GM23338 (cell line): Measurements from ENCODE around the gene PSIP1. TPM values are rescaled to one million over a fixed set of nuclear protein-coding genes. Genes with fewer than 3 reads are reported as not detected.

Experiments
- ATAC-seq: fragments of 200-7000 bp; cut with Tn5 transposase; 3 replicates; pipeline ENCODE4 v1.9.1; 2020
- DNase-seq: peaks from one replicate; pipeline ENCODE4 v3.0.0-alpha.2; 2015; ENCODE audit warnings: low spot score
- H2AFZ ChIP-seq: fragments of 200-600 bp; sonication (generic); 2 replicates; pipeline ENCODE4 v1.8.0; 2016; ENCODE audit warnings: antibody characterized with exemption, mild to moderate bottlenecking, moderate library complexity
- H3F3A ChIP-seq: fragments of 200-600 bp; sonication (generic); replicated peaks from 2 replicates; pipeline ENCODE4 v1.8.0; 2017; ENCODE audit warnings: antibody characterized with exemption, mixed run types, low read depth
- H3K27ac ChIP-seq: fragments of 200-600 bp; sonication (generic); 2 replicates; pipeline ENCODE4 v1.6.1; 2016; ENCODE audit warnings: low read depth
- H3K27me3 ChIP-seq: fragments of 200-600 bp; sonication (generic); 2 replicates; pipeline ENCODE4 v1.8.0; 2016; ENCODE audit warnings: mild to moderate bottlenecking, mixed run types, moderate library complexity; ENCODE audit not compliant: insufficient read depth
- H3K36me3 ChIP-seq: fragments of 200-600 bp; sonication (generic); 2 replicates; pipeline ENCODE4 v1.8.0; 2016; ENCODE audit warnings: mild to moderate bottlenecking; ENCODE audit not compliant: insufficient read depth
- H3K4me1 ChIP-seq: fragments of 200-600 bp; sonication (generic); 2 replicates; pipeline ENCODE4 v1.8.0; 2016; ENCODE audit warnings: mild to moderate bottlenecking, moderate library complexity; ENCODE audit not compliant: insufficient read depth
- H3K4me2 ChIP-seq: fragments of 200-600 bp; sonication (generic); 2 replicates; pipeline ENCODE4 v1.7.1; 2017; ENCODE audit warnings: mixed run types
- H3K4me3 ChIP-seq: fragments of 200-600 bp; sonication (generic); 2 replicates; pipeline ENCODE4 v1.6.1; 2016; ENCODE audit warnings: mixed run types
- H3K79me2 ChIP-seq: fragments of 200-600 bp; sonication (generic); replicated peaks from 2 replicates; pipeline ENCODE4 v1.8.0; 2017; ENCODE audit warnings: mild to moderate bottlenecking; ENCODE audit not compliant: insufficient read depth
- H3K9me2 ChIP-seq: fragments of 200-600 bp; sonication (generic); 2 replicates; pipeline ENCODE4 v1.8.0; 2017; ENCODE audit not compliant: insufficient read depth
- H4K20me1 ChIP-seq: fragments of 200-600 bp; sonication (generic); replicated peaks from 2 replicates; pipeline ENCODE4 v1.8.0; 2017; ENCODE audit warnings: mild to moderate bottlenecking; ENCODE audit not compliant: insufficient read depth
- H3K27ac Mint-ChIP-seq: 2 replicates; pipeline ENCODE4 v1.8.0; 2020; ENCODE audit warnings: inconsistent platforms, mild to moderate bottlenecking, moderate library complexity, mixed read lengths
- H3K27me3 Mint-ChIP-seq: 3 replicates; pipeline ENCODE4 v1.8.0; 2022; ENCODE audit warnings: low read depth, mild to moderate bottlenecking, moderate library complexity, mixed read lengths, inconsistent platforms; ENCODE audit not compliant: insufficient read depth, poor library complexity
- H3K36me3 Mint-ChIP-seq: 3 replicates; pipeline ENCODE4 v1.8.0; 2021; ENCODE audit warnings: low read depth, mild to moderate bottlenecking, inconsistent platforms, moderate library complexity, mixed read lengths
- H3K4me1 Mint-ChIP-seq: 3 replicates; pipeline ENCODE4 v1.8.0; 2020; ENCODE audit warnings: mild to moderate bottlenecking, inconsistent platforms, mixed read lengths
- H3K4me3 Mint-ChIP-seq: 3 replicates; pipeline ENCODE4 v1.8.0; 2021; ENCODE audit warnings: moderate library complexity, mild to moderate bottlenecking, inconsistent platforms, mixed read lengths
- H3K9me3 Mint-ChIP-seq: 3 replicates; pipeline ENCODE4 v1.8.0; 2020; ENCODE audit warnings: moderate library complexity, mild to moderate bottlenecking, inconsistent platforms, mixed read lengths
- CREB1 ChIP-seq: fragments of 250-450 bp; sonication (Bioruptor Pico); IDR thresholded peaks from 2 replicates; pipeline ENCODE4 v1.5.0; 2020; ENCODE audit warnings: low read depth, mild to moderate bottlenecking, moderate library complexity
- CTCF ChIP-seq, 2 experiments: fragments of 200-600 bp in 1 of 2; sonication (generic) in 1 of 2; conservative IDR thresholded peaks; 2 replicates each; pipeline versions ENCODE4 v1.5.1 to v1.6.1; 2016 to 2017; ENCODE audit warnings: antibody characterized with exemption in 2 of 2, low read depth in 2 of 2, mild to moderate bottlenecking in 2 of 2, moderate library complexity in 1 of 2
- ETS1 ChIP-seq: IDR thresholded peaks from 2 replicates; pipeline ENCODE4 v1.6.1; 2016; ENCODE audit warnings: antibody characterized with exemption
- EZH2 ChIP-seq: fragments of 200-600 bp; sonication (generic); IDR thresholded peaks from one replicate; pipeline ENCODE4 v1.8.0; 2017; ENCODE audit warnings: antibody characterized with exemption, mild to moderate bottlenecking, low read depth; ENCODE audit not compliant: unreplicated experiment
- EZH2phosphoT487 ChIP-seq: fragments of 200-600 bp; sonication (generic); IDR thresholded peaks from one replicate; pipeline ENCODE4 v1.8.1; 2018; ENCODE audit warnings: antibody characterized with exemption; ENCODE audit not compliant: unreplicated experiment
- JUNB ChIP-seq: IDR thresholded peaks from one replicate; pipeline ENCODE4 v1.6.1; 2016; ENCODE audit warnings: antibody characterized with exemption; ENCODE audit not compliant: unreplicated experiment
- NANOG ChIP-seq: IDR thresholded peaks from 2 replicates; pipeline ENCODE4 v1.6.1; 2016; ENCODE audit warnings: antibody characterized with exemption, borderline replicate concordance
- POLR2AphosphoS5 ChIP-seq: IDR thresholded peaks from 2 replicates; pipeline ENCODE4 v1.6.1; 2016; ENCODE audit warnings: antibody characterized with exemption, low read depth
- REST ChIP-seq: IDR thresholded peaks from one replicate; pipeline ENCODE4 v1.6.1; 2018; ENCODE audit warnings: antibody characterized with exemption; ENCODE audit not compliant: unreplicated experiment
- STAT1 ChIP-seq: IDR thresholded peaks from one replicate; pipeline ENCODE4 v1.6.1; 2016; ENCODE audit warnings: antibody characterized with exemption; ENCODE audit not compliant: unreplicated experiment
- ZNF114 ChIP-seq: fragments of 250-450 bp; sonication (Bioruptor Pico); IDR thresholded peaks from 2 replicates; pipeline ENCODE4 v1.5.0; 2020; ENCODE audit warnings: mild to moderate bottlenecking, moderate library complexity
- ZNF331 ChIP-seq: fragments of 250-450 bp; sonication (Bioruptor Pico); IDR thresholded peaks from 2 replicates; pipeline ENCODE4 v1.5.0; 2020; ENCODE audit warnings: low read depth, mild to moderate bottlenecking, moderate library complexity
- ZNF462 ChIP-seq: fragments of 250-450 bp; sonication (Bioruptor Pico); IDR thresholded peaks from 2 replicates; pipeline ENCODE4 v1.5.0; 2020; ENCODE audit warnings: mild to moderate bottlenecking, moderate library complexity
- polyA plus RNA-seq: library from polyadenylated mRNA; unstranded; fragments of >200 nt; fragmentation: Nextera tagmentation; extraction: Ambion mirVana; gene quantifications from 2 replicates; pipeline ENCODE4 v1.2.1, GENCODE V29; 2016
- total RNA-seq: library from RNA; depleted of rRNA; stranded (reverse); fragments of >200 nt; shearing (Covaris generic); gene quantifications from 2 replicates; pipeline ENCODE4 v1.2.3, GENCODE V29; 2014

The PSIP1 gene
- total and polyA plus RNA-seq, 2 experiments from 2014 or later = 332 to 989 TPM

- Mint-ChIP-seq H3K27me3 (no peaks in the 10 kb centered on the region), H3K36me3 (peaks cover 85% of the 10 kb centered on the region), H3K4me3 (no peak overlapping the region), H3K4me1 (peaks cover 11% of the 10 kb centered on the region; the same call in 2 of the 3 replicates), H3K9me3 (no peaks in the 10 kb centered on the region), H3K27ac (no peak overlapping the region)
- peaks cover 98% of the 10 kb centered on the region for H3K79me2 ChIP-seq
- H3K4me1 ChIP-seq = 0 out of 2 replicates have a peak, but pooled peaks cover 8% of the 10 kb centered on the region
- no peak overlapping the region for H3K4me2 ChIP-seq
- no peak overlapping the region for H2AFZ ChIP-seq
- no peaks in the 10 kb centered on the region for H3K27me3 ChIP-seq
- H3K4me3 ChIP-seq = no peak overlapping the region
- H3K9me2 ChIP-seq = no peaks in the 10 kb centered on the region
- peaks cover 55% of the 10 kb centered on the region for H3K36me3 ChIP-seq
- DNase-seq (no peak), ATAC-seq (no peak)
- peaks cover 44% of the 10 kb centered on the region for H4K20me1 ChIP-seq
- H3F3A ChIP-seq = peaks cover 15% of the 10 kb centered on the region; the same call in 1 of the 2 replicates
- peak overlapping the region; percentile 47 for H3K27ac ChIP-seq
- TF ChIP-seq REST = no peak
- TF ChIP-seq EZH2phosphoT487 = no peak
- TF ChIP-seq ZNF462 = no peak
- TF ChIP-seq ETS1 = no peak
- TF ChIP-seq CREB1 (CRISPR knock-in tag) = no peak
- no peak for TF ChIP-seq POLR2AphosphoS5
- no peak for TF ChIP-seq CTCF (conservative IDR thresholded peaks at IDR 0.05; ENCODE audit: low read depth in 2 of 2)
- no peak for TF ChIP-seq STAT1
- no peak for TF ChIP-seq ZNF331
- TF ChIP-seq JUNB = no peak
- no peak for TF ChIP-seq ZNF114 (CRISPR knock-in tag)
- TF ChIP-seq NANOG = no peak
- TF ChIP-seq EZH2 = no peak
Measured at GRCh38 chr9:15482146-15482545, 28.6 kb downstream of the PSIP1 start.
